ENCODE measurements around the gene SNCAIP.

GRCh38 chr5:122310889-122311288 lies 1.1 kb upstream of the SNCAIP start:
- TF ChIP-seq TAF1 (IDR thresholded peaks at IDR 0.05; ENCODE audit: borderline replicate concordance, low read depth, low read length) (no peak), POLR2A (IDR thresholded peaks at IDR 0.05; ENCODE audit: low read depth, low read length) (no peak), POLR2AphosphoS5 (IDR thresholded peaks at IDR 0.05; ENCODE audit: low read depth, low read length) (no peak)

All from GM12892 (cell line).